H1 (cell line): Measurements from ENCODE around the gene HOMER1. TPM values are rescaled to one million over a fixed set of nuclear protein-coding genes. Genes with fewer than 3 reads are reported as not detected.

ENCODE experiments used
- CTCF ChIA-PET: fragments of 300-600 bp; sonication (Branson Sonifier 250); formaldehyde crosslinking; loops from one replicate; lab custom pipeline; 2021; ENCODE audit not compliant: partially characterized antibody; lab: Charles Lee
- POLR2A ChIA-PET: fragments of 300-600 bp; sonication (Branson Sonifier 250); formaldehyde crosslinking; loops from one replicate; lab custom pipeline; 2021; ENCODE audit warnings: inconsistent platforms; ENCODE audit not compliant: partially characterized antibody; lab: Charles Lee
- DNase-seq, 2 experiments: peaks; one replicate each; pipeline versions ENCODE4 v3.0.0 to v3.0.0-alpha.2; 2010 to 2022; ENCODE audit warnings: low spot score in 2 of 2, low read depth in 1 of 2, mixed read lengths in 1 of 2
- FAIRE-seq: peaks from 2 replicates; lab custom pipeline; 2011; peaks lifted over from hg19 to GRCh38; lab: Jason Lieb, UNC
- H2AFZ ChIP-seq: 2 replicates; pipeline ENCODE4 v1.8.1; 2012; ENCODE audit warnings: low read length, inconsistent platforms
- H2AK5ac ChIP-seq: 2 replicates; pipeline ENCODE4 v1.6.1; 2013; ENCODE audit warnings: low read depth, low read length
- H2BK120ac ChIP-seq: replicated peaks from 2 replicates; pipeline ENCODE3; 2013; ENCODE audit warnings: low read depth, low read length, inconsistent platforms
- H2BK12ac ChIP-seq: 2 replicates; pipeline ENCODE4 v1.6.1; 2013; ENCODE audit warnings: low read depth, low read length
- H2BK15ac ChIP-seq: 2 replicates; pipeline ENCODE4 v1.6.1; 2013; ENCODE audit warnings: low read length
- H2BK20ac ChIP-seq: 2 replicates; pipeline ENCODE4 v1.6.1; 2013; ENCODE audit warnings: low read length
- H2BK5ac ChIP-seq: 2 replicates; pipeline ENCODE4 v1.6.1; 2013; ENCODE audit warnings: low read depth, low read length
- H3K14ac ChIP-seq: 2 replicates; pipeline ENCODE4 v1.6.1; 2013; ENCODE audit warnings: inconsistent platforms; ENCODE audit not compliant: insufficient read length
- H3K18ac ChIP-seq: 2 replicates; pipeline ENCODE4 v1.6.1; 2013; ENCODE audit warnings: low read length; ENCODE audit errors: extremely low read depth
- H3K23ac ChIP-seq: 2 replicates; pipeline ENCODE4 v1.6.1; 2013; ENCODE audit warnings: inconsistent platforms; ENCODE audit not compliant: insufficient read length
- H3K23me2 ChIP-seq: 2 replicates; pipeline ENCODE4 v1.6.1; 2013; ENCODE audit warnings: low read depth, low read length
- H3K27ac ChIP-seq: 2 replicates; pipeline ENCODE4 v1.6.1; 2011; ENCODE audit warnings: low read depth, low read length, inconsistent platforms
- H3K27me3 ChIP-seq, 4 experiments: replicated peaks in 1 of 4; 1 replicate in 1 of 4; 2 replicates in 3 of 4; pipeline versions ENCODE4 v1.6.1 to v1.8.1; 2011 to 2013; ENCODE audit warnings: low read length in 3 of 4, mild to moderate bottlenecking in 3 of 4, inconsistent platforms in 2 of 4, mixed read lengths in 2 of 4, moderate library complexity in 1 of 4; ENCODE audit not compliant: control insufficient read depth in 3 of 4, insufficient read depth in 3 of 4; ENCODE audit errors: extremely low read depth in 1 of 4
- H3K36me3 ChIP-seq, 4 experiments: 2 replicates each; pipeline versions ENCODE4 v1.6.1 to v1.8.1; 2011 to 2013; ENCODE audit warnings: mild to moderate bottlenecking in 4 of 4, low read length in 3 of 4, moderate library complexity in 2 of 4, control low read depth in 1 of 4, inconsistent platforms in 1 of 4; ENCODE audit not compliant: insufficient read depth in 4 of 4, control insufficient read depth in 2 of 4
- H3K4ac ChIP-seq: replicated peaks from 2 replicates; pipeline ENCODE3; 2013; ENCODE audit warnings: low read length, low read depth, mixed read lengths, inconsistent platforms; ENCODE audit not compliant: insufficient read length
- H3K4me1 ChIP-seq, 4 experiments: replicated peaks in 1 of 4; 1 replicate in 1 of 4; 2 replicates in 3 of 4; pipeline versions ENCODE4 v1.6.1 to v1.8.1; 2011 to 2013; ENCODE audit warnings: low read length in 3 of 4, inconsistent platforms in 2 of 4, mixed read lengths in 1 of 4; ENCODE audit not compliant: insufficient read depth in 4 of 4, control insufficient read depth in 3 of 4
- H3K4me2 ChIP-seq, 2 experiments: 2 replicates each; pipeline versions ENCODE4 v1.6.1 to v1.8.1; 2011 to 2013; ENCODE audit warnings: low read depth in 2 of 2, low read length in 2 of 2, control low read depth in 1 of 2, inconsistent platforms in 1 of 2, mild to moderate bottlenecking in 1 of 2; ENCODE audit not compliant: insufficient read depth in 1 of 2
- H3K4me3 ChIP-seq, 4 experiments: fragments of 200-600, 300-600 bp in 1 of 4; sonication (generic), shearing (Covaris generic), sonication (Bioruptor Twin) in 1 of 4; 2 replicates each; pipeline versions ENCODE4 v1.5.1 to v1.8.1; 2011 to 2016; ENCODE audit warnings: low read length in 4 of 4, low read depth in 3 of 4, control low read depth in 2 of 4, inconsistent platforms in 2 of 4, mild to moderate bottlenecking in 2 of 4, mixed read lengths in 1 of 4, moderate library complexity in 1 of 4; ENCODE audit not compliant: insufficient read depth in 2 of 4; ENCODE audit errors: extremely low read depth in 1 of 4
- H3K56ac ChIP-seq: replicated peaks from 2 replicates; pipeline ENCODE3; 2013; ENCODE audit warnings: low read depth, mild to moderate bottlenecking, mixed read lengths, low read length, inconsistent platforms; ENCODE audit not compliant: insufficient read length
- H3K79me1 ChIP-seq: 2 replicates; pipeline ENCODE4 v1.6.1; 2013; ENCODE audit warnings: low read depth, low read length, control low read depth
- H3K79me2 ChIP-seq, 2 experiments: 2 replicates each; pipeline versions ENCODE4 v1.6.1 to v1.8.1; 2012 to 2013; ENCODE audit warnings: low read length in 2 of 2, mild to moderate bottlenecking in 2 of 2, inconsistent platforms in 1 of 2; ENCODE audit not compliant: insufficient read depth in 2 of 2, control insufficient read depth in 1 of 2
- H3K9ac ChIP-seq, 4 experiments: replicated peaks in 1 of 4; 1 replicate in 1 of 4; 2 replicates in 3 of 4; pipeline versions ENCODE4 v1.6.1 to v1.8.1; 2011 to 2013; ENCODE audit warnings: low read depth in 3 of 4, low read length in 3 of 4, control low read depth in 2 of 4, mild to moderate bottlenecking in 2 of 4, moderate library complexity in 2 of 4, inconsistent platforms in 1 of 4; ENCODE audit errors: extremely low read depth in 1 of 4
- H3K9me3 ChIP-seq, 2 experiments: 2 replicates each; pipeline versions ENCODE4 v1.6.1 to v1.8.1; 2012 to 2013; ENCODE audit warnings: mild to moderate bottlenecking in 2 of 2, moderate library complexity in 2 of 2, control low read depth in 1 of 2, inconsistent platforms in 1 of 2, low read depth in 1 of 2, low read length in 1 of 2, mixed read lengths in 1 of 2; ENCODE audit not compliant: insufficient read depth in 2 of 2
- H4K20me1 ChIP-seq, 2 experiments: replicated peaks in 1 of 2; 2 replicates each; pipeline versions ENCODE3 to v1.8.1; 2011 to 2013; ENCODE audit warnings: inconsistent platforms in 2 of 2, low read length in 2 of 2, mild to moderate bottlenecking in 1 of 2; ENCODE audit not compliant: insufficient read depth in 2 of 2, control insufficient read depth in 1 of 2
- H4K5ac ChIP-seq: 2 replicates; pipeline ENCODE4 v1.6.1; 2013; ENCODE audit warnings: low read length, low read depth, mixed read lengths, inconsistent platforms; ENCODE audit not compliant: insufficient read length
- H4K8ac ChIP-seq: 2 replicates; pipeline ENCODE4 v1.8.0; 2013; ENCODE audit warnings: mild to moderate bottlenecking, moderate library complexity, low read length, inconsistent platforms; ENCODE audit not compliant: insufficient read depth; ENCODE audit errors: extremely low read depth
- H4K91ac ChIP-seq: replicated peaks from 2 replicates; pipeline ENCODE3; 2013; ENCODE audit warnings: low read length, mixed read lengths, inconsistent platforms; ENCODE audit not compliant: insufficient read length
- BCL11A ChIP-seq, 2 experiments: IDR thresholded peaks; one replicate each; pipeline ENCODE4 v1.6.1; 2011; ENCODE audit warnings: low read depth in 2 of 2, low read length in 2 of 2, mild to moderate bottlenecking in 2 of 2
- BRCA1 ChIP-seq: IDR thresholded peaks from 2 replicates; pipeline ENCODE4 v1.6.1; 2012; ENCODE audit warnings: low read depth, low read length, improper control_type of control experiment
- CHD2 ChIP-seq: IDR thresholded peaks from 2 replicates; pipeline ENCODE4 v1.6.1; 2012; ENCODE audit warnings: low read length, improper control_type of control experiment
- CTCF ChIP-seq, 3 experiments: IDR thresholded peaks; 1 replicate in 2 of 3; 2 replicates in 1 of 3; pipeline versions ENCODE4 v1.5.1 to v1.6.1; 2011; ENCODE audit warnings: low read length in 3 of 3, mild to moderate bottlenecking in 3 of 3, inconsistent platforms in 2 of 3, low read depth in 1 of 3, moderate library complexity in 1 of 3; ENCODE audit not compliant: insufficient read depth in 1 of 3; ENCODE audit errors: control extremely low read depth in 1 of 3
- EZH2 ChIP-seq: fragments of 200-600 bp; sonication (generic); IDR thresholded peaks from 2 replicates; pipeline ENCODE4 v1.7.1; 2012; ENCODE audit warnings: low read depth, mild to moderate bottlenecking, moderate library complexity, low read length, inconsistent platforms; ENCODE audit not compliant: severe bottlenecking
- KDM1A ChIP-seq: fragments of 200-600, 300-600 bp; sonication (generic); IDR thresholded peaks from 2 replicates; pipeline ENCODE4 v1.7.1; 2016; ENCODE audit warnings: mild to moderate bottlenecking, low read length, borderline replicate concordance
- MAFK ChIP-seq: IDR thresholded peaks from 2 replicates; pipeline ENCODE4 v1.6.1; 2012; ENCODE audit warnings: low read depth, mild to moderate bottlenecking, improper control_type of control experiment, low read length
- NANOG ChIP-seq: IDR thresholded peaks from 2 replicates; pipeline ENCODE4 v1.6.1; 2011; ENCODE audit warnings: low read length, low read depth, mild to moderate bottlenecking, inconsistent platforms; ENCODE audit not compliant: insufficient read depth, poor library complexity, severe bottlenecking
- POLR2AphosphoS5 ChIP-seq: IDR thresholded peaks from 2 replicates; pipeline ENCODE4 v1.6.1; 2011; ENCODE audit warnings: low read depth, low read length
- SP2 ChIP-seq: IDR thresholded peaks from 2 replicates; pipeline ENCODE4 v1.6.1; 2012; ENCODE audit warnings: mild to moderate bottlenecking, low read length, inconsistent platforms
- SP4 ChIP-seq: IDR thresholded peaks from 2 replicates; pipeline ENCODE4 v1.6.1; 2012; ENCODE audit warnings: low read length, inconsistent platforms
- SUZ12 ChIP-seq: fragments of 200-600 bp; sonication (generic); IDR thresholded peaks from 2 replicates; pipeline ENCODE4 v1.6.1; 2012; ENCODE audit warnings: mild to moderate bottlenecking, inconsistent platforms, low read length, moderate library complexity, mixed read lengths
- WGBS, 2 experiments: shearing (Covaris generic) in 1 of 2; methylation state at CpG; one replicate each; pipeline versions ENCODE4 v1.1.6 to v1.1.7; 2013 to 2015; ENCODE audit warnings: low lambda C conversion rate in 2 of 2, mixed read lengths in 2 of 2, inconsistent platforms in 1 of 2, low coverage in 1 of 2, missing lambda C conversion rate in 1 of 2; ENCODE audit not compliant: insufficient replicate concordance in 2 of 2, insufficient coverage in 1 of 2, insufficient read length in 1 of 2; ENCODE audit errors: extremely low coverage in 1 of 2, missing lambda C conversion rate in 1 of 2; 5-methylcytosine and 5-hydroxymethylcytosine counted together
- polyA plus RNA-seq, 7 experiments: library from polyadenylated mRNA; depleted of rRNA in 3 of 7; stranded (reverse) in 5 of 7; unstranded in 2 of 7; fragments of >200 nt in 5 of 7; fragments of 200-250 nt in 2 of 7; gene quantifications; 1 replicate in 5 of 7; 2 replicates in 1 of 7; 4 replicates in 1 of 7; pipeline versions ENCODE4 v1.2.1 to v1.2.3, GENCODE V29; 2011 to 2013; ENCODE audit warnings: missing spikeins in 2 of 7, mixed read lengths in 2 of 7
- total RNA-seq: library from RNA; stranded (reverse); fragmentation: NEBNext Ultra II Directional; extraction: Animal tissue kit (Norgen Biotek cat#: 25700); gene quantifications from 2 replicates; pipeline ENCODE4 v1.2.1, GENCODE V29; 2021

The HOMER1 gene
- total and polyA plus RNA-seq, 2 of the 8 experiments (the other 6 are each of a cell fraction or from before 2014, with no cell fraction given), result 6.4 to 57.9 TPM

GRCh38 chr5:79546782-79547428 is 33.0 kb upstream of the HOMER1 start:
- Histone ChIP-seq H3K79me2 (no peaks in the 10 kb centered on the region), H3K4me1 (no peaks in the 10 kb centered on the region), H3K4ac (no peak overlapping the region), H2BK15ac (no peak overlapping the region), H3K4me2 (no peak overlapping the region), H2AFZ (no peak overlapping the region), H2BK120ac (no peak overlapping the region), H2BK12ac (no peak overlapping the region), H3K27ac (no peak overlapping the region), H3K9ac (no peak overlapping the region), H4K5ac (no peak overlapping the region), H2AK5ac (no peak overlapping the region), H3K23me2 (no peaks in the 10 kb centered on the region), H4K91ac (no peak overlapping the region), H3K56ac (no peak overlapping the region), H3K27me3 (no peaks in the 10 kb centered on the region), H3K36me3 (no peaks in the 10 kb centered on the region), H3K14ac (no peak overlapping the region), H4K8ac (no peak overlapping the region), H3K23ac (no peak overlapping the region), H3K79me1 (no peaks in the 10 kb centered on the region), H3K4me3 (no peak overlapping the region), H3K18ac (no peak overlapping the region), H2BK20ac (no peak overlapping the region), H4K20me1 (no peaks in the 10 kb centered on the region), H2BK5ac (no peak overlapping the region), H3K9me3 (no peaks in the 10 kb centered on the region)
- 88% methylated on average over 7 of the region's 7 CpGs; no CpG with 5 or more reads in 1 of the 2 experiments for WGBS, 2 experiments
- ChIA-PET POLR2A (no interaction called here), CTCF (interaction anchor here (0.6 kb wide), 1 partner anchor 957 kb away, joined by 3 read pairs; no protein-coding TSS in a partner anchor)
- no peak for FAIRE-seq
- DNase-seq, result no peak
- TF ChIP-seq SP2, result no peak
- no peak for TF ChIP-seq SUZ12
- TF ChIP-seq NANOG, result no peak
- no peak for TF ChIP-seq MAFK
- no peak for TF ChIP-seq BCL11A (IDR thresholded peaks at IDR 0.05; ENCODE audit: low read depth in 2 of 2, low read length in 2 of 2)
- TF ChIP-seq CTCF (IDR thresholded peaks at IDR 0.05; ENCODE audit: control extremely low read depth in 1 of 3, insufficient read depth in 1 of 3, low read depth in 1 of 3, low read length in 3 of 3), result no peak
- no peak for TF ChIP-seq BRCA1
- no peak for TF ChIP-seq EZH2
- no peak for TF ChIP-seq POLR2AphosphoS5
- TF ChIP-seq SP4, result no peak
- TF ChIP-seq CHD2, result no peak
- no peak for TF ChIP-seq KDM1A
